ENCODE measurements around the gene HSDL2. TPM values are rescaled to one million over a fixed set of nuclear protein-coding genes. Genes with fewer than 3 reads are reported as not detected.

HSDL2 gene
- total RNA-seq, 1 donor from 2014 or later: 26.5 TPM

- TF ChIP-seq CTCF (IDR thresholded peaks at IDR 0.05; ENCODE audit: unreplicated experiment): no peak
- H3K4me3 Mint-ChIP-seq: peak within 1 kb of the TSS; percentile 97
- DNase-seq (ENCODE audit: low spot score in 2 of 2, unreplicated experiment in 2 of 2): peak; percentile 64 to 71
- H3K9me3 Mint-ChIP-seq: no peaks in the 10 kb centered on the region
- peak within 1 kb of the TSS; percentile 97 for H3K27ac Mint-ChIP-seq
- H3K4me1 Mint-ChIP-seq: peaks cover 39% of the 10 kb centered on the region
- no peaks in the 10 kb centered on the region for H3K36me3 Mint-ChIP-seq
- no peaks in the 10 kb centered on the region for H3K27me3 Mint-ChIP-seq (ENCODE audit: low read depth)
These were observed 106.5 kb downstream of the HSDL2 start, which contains the start of gene KIAA1958 for GRCh38 chr9:112486221-112487007. Gene KIAA1958 (plus strand): TSS chr9:112486827. CDS start chr9:112574081, 87,254 bp downstream.

DNA sequence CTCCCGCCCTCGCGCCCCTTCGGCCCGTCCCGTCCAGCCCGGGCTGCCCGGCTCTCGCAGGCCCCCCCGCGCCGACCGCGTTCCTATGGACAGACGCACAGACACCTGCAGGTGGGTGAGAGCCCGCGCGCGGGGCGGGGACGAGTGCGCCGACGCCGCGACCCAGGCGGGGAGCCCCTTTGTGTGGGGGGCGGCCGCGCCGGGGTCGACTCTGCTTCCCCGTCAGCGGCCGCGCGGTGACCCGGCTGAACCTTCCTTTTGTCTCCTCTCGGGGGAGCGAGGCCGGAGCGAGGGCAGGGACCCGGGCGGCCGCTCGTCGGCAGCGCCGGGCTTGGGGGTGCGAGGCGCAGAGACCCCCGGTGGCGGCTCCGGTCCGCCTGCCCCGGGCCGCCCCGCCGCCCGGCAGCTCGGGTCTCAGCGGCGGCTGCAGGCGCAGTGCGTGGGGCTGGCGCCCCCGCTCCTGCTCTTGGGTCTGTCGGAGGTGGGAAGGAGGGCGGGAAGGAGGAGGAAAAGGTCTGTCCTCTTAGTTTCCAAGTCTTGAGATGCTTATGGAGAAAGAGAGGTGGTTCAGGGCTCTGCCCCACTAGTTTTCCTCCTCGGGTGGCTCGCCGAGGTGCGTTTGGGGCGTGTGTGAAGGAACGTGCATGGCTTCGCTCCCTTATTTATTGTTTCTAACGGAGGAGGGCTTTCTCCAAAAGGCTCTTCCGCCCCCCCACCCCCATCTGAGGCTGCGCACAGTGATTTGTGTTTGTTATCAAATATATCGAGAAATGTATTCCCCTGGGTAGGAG, 107.3 kb downstream of the HSDL2 start:
- Mint-ChIP-seq H3K9me3 (peaks cover under 1% of the 10 kb centered on the region), H3K27ac (peak overlapping the region; percentile 97), H3K27me3 (ENCODE audit: low read depth) (no peaks in the 10 kb centered on the region), H3K36me3 (peaks cover 1% of the 10 kb centered on the region), H3K4me1 (peaks cover 39% of the 10 kb centered on the region), H3K4me3 (peak overlapping the region; percentile 97)
- TF ChIP-seq CTCF (IDR thresholded peaks at IDR 0.05; ENCODE audit: unreplicated experiment): no peak
- DNase-seq (ENCODE audit: low spot score in 2 of 2, unreplicated experiment in 2 of 2): peak; percentile 35 to 66

- H3K4me3 Mint-ChIP-seq: peak overlapping the region; percentile 97
- no peak for DNase-seq (ENCODE audit: low spot score in 2 of 2, unreplicated experiment in 2 of 2)
- peaks cover 8% of the 10 kb centered on the region for H3K36me3 Mint-ChIP-seq
- peak overlapping the region; percentile 97 for H3K27ac Mint-ChIP-seq
- H3K4me1 Mint-ChIP-seq: peaks cover 39% of the 10 kb centered on the region
- H3K27me3 Mint-ChIP-seq (ENCODE audit: low read depth): no peaks in the 10 kb centered on the region
- peaks cover 3% of the 10 kb centered on the region for H3K9me3 Mint-ChIP-seq
- no peak for TF ChIP-seq CTCF (IDR thresholded peaks at IDR 0.05; ENCODE audit: unreplicated experiment)
These were observed 108.0 kb downstream of the HSDL2 start for GRCh38 chr9:112487799-112488340.

- TF ChIP-seq CTCF (IDR thresholded peaks at IDR 0.05; ENCODE audit: unreplicated experiment): no peak
- Mint-ChIP-seq H3K4me3 (peak overlapping the region; percentile 41), H3K9me3 (peaks cover 15% of the 10 kb centered on the region), H3K36me3 (peaks cover 19% of the 10 kb centered on the region), H3K4me1 (peaks cover 39% of the 10 kb centered on the region), H3K27ac (peak overlapping the region; percentile 81), H3K27me3 (ENCODE audit: low read depth) (no peaks in the 10 kb centered on the region)
- no peak for DNase-seq (ENCODE audit: low spot score in 2 of 2, unreplicated experiment in 2 of 2)
These were observed 109.2 kb downstream of the HSDL2 start for GRCh38 chr9:112489039-112489546.

DNA sequence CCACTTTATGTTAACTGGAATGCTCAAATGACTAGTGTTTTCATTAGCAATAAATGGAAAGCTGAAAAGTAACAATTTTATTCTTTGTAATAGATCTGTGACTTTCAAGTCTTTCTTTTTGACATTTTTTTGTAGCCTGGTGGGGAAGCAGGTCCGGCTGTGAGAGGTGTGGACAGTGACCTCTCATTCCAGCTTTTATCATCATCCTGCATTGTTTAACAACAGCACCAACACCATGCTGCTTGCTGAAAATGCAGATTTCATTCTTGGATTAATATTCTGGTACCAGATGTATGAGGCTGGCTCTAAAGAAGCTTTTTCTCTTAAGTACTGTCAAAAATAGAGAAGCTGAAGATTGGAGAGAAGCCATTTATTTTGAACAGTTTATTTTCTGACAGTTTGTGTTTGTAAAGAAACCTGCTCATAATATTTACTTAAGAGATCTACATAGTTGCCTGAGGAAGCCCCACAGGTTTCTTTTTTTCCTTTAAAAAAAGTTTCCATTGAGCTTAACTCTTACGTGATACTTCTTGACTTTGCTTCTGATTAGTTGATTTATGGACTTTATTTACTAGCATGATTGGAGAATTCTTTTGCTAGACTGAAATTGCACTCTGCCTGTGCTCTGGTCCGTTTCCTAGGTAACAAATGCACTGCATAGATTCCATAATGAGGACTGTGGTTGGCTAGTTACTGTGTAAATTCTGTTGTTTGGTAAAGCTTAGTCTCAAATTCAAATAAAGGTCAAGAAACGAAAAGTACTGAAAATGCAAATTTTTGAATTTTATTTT, 110.2 kb downstream of the HSDL2 start:
- peak overlapping the region; percentile 24 for H3K4me3 Mint-ChIP-seq

More for the DNA sequence above, 110.2 kb downstream of the HSDL2 start:
- Mint-ChIP-seq H3K27me3 (ENCODE audit: low read depth) (no peaks in the 10 kb centered on the region), H3K27ac (peak overlapping the region; percentile 88), H3K9me3 (peaks cover 25% of the 10 kb centered on the region), H3K4me1 (peaks cover 39% of the 10 kb centered on the region), H3K36me3 (peaks cover 29% of the 10 kb centered on the region)
- TF ChIP-seq CTCF (IDR thresholded peaks at IDR 0.05; ENCODE audit: unreplicated experiment): no peak
- DNase-seq (ENCODE audit: low spot score in 2 of 2, unreplicated experiment in 2 of 2): no peak
